PC-9 (cell line): ENCODE data around the gene KCNG4.

ENCODE experiments used
- CTCF ChIP-seq: fragments of 200-600 bp; sonication (generic); conservative IDR thresholded peaks from 2 replicates; pipeline ENCODE4 v1.6.1; 2017; ENCODE audit warnings: mixed run types, antibody characterized with exemption, mild to moderate bottlenecking, moderate library complexity
- EZH2 ChIP-seq: fragments of 200-600 bp; sonication (generic); IDR thresholded peaks from 2 replicates; pipeline ENCODE4 v1.8.0; 2017; ENCODE audit warnings: antibody characterized with exemption, low read depth

DNA sequence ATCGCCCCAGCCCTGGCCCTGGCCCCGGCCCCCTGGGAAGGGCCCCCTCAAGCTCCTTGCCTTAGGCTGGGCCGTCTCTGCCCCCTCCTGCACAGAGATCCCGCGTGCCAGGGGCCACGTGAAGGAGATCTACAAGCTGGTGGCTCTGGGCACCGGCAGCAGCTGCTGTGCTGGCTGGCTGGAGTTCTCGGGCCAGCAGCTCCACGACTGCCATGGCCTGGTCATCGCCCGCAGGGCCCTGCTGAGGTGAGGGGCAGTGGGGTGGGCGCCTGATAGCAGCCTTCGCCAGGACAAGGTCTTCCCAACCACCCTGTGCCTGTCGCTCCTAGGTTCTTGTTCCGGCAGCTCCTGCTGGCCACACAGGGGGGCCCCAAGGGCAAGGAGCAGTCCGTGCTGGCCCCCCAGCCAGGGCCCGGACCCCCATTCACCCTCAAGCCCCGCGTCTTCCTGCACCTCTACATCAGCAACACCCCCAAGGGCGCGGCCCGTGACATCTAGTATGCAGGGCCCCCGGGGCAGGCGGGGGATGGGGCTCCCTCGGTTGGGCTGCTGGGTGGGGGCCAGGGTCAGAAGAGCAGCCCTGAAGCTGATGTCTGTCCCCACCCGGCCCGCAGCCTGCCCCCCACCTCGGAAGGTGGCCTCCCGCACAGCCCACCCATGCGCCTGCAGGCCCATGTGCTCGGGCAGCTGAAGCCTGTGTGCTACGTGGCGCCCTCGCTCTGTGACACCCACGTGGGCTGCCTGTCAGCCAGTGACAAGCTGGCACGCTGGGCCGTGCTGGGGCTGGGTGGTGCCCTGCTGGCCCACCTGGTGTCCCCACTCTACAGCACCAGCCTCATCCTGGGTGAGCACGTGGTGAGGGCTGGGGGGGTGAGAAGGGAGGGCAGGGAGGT, 44.4 kb downstream of the KCNG4 start:
- TF ChIP-seq CTCF, result no peak
- TF ChIP-seq EZH2, result no peak
